ENCODE data around the gene KCNE3. TPM values are rescaled to one million over a fixed set of nuclear protein-coding genes. Genes with fewer than 3 reads are reported as not detected.

KCNE3 gene
- total and polyA plus RNA-seq, 2 of the 13 experiments (the other 11 are each of a cell fraction or from before 2014, with no cell fraction given), result 0.33 to 2.2 TPM

DNA sequence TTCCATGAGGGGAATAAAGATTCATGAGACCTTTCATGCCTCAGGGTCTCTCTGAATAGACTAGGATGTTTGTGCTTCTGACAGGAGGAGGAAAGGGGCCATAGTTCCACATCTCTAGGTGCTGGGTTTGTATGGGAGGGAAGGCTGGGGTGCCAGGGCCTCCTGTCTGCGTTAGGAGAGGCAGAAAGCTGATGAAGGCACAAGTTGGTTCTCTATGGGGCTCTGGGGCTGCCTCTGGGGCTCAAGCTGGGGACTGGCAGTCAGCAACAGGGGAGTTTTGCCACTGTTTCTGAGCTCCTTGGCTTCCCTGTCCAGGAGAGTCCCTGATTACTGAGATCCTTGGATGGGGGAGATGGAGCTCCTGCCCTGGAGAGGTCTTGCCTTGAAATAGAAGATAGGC, 4.1 kb downstream of the KCNE3 start:
- no peak for TF ChIP-seq ARNT (IDR thresholded peaks at IDR 0.05)
- TF ChIP-seq SRSF1 (optimal IDR thresholded peaks at IDR 0.05; ENCODE audit: low read depth, low read length), result no peak
- TF ChIP-seq BRD4 (CRISPR knock-in tag; IDR thresholded peaks at IDR 0.05), result no peak
- TF ChIP-seq REXO4 (CRISPR knock-in tag; IDR thresholded peaks at IDR 0.05; ENCODE audit: borderline replicate concordance), result no peak
- TF ChIP-seq, protein P1, sequence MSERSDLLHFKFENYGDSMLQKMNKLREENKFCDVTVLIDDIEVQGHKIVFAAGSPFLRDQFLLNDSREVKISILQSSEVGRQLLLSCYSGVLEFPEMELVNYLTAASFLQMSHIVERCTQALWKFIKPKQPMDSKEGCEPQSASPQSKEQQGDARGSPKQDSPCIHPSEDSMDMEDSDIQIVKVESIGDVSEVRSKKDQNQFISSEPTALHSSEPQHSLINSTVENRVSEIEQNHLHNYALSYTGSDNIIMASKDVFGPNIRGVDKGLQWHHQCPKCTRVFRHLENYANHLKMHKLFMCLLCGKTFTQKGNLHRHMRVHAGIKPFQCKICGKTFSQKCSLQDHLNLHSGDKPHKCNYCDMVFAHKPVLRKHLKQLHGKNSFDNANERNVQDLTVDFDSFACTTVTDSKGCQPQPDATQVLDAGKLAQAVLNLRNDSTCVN (CRISPR knock-in tag; IDR thresholded peaks at IDR 0.05; ENCODE audit: borderline replicate concordance), result no peak
- TF ChIP-seq PAF1 (CRISPR knock-in tag; IDR thresholded peaks at IDR 0.05), result no peak
- TF ChIP-seq PHF8 (CRISPR knock-in tag; IDR thresholded peaks at IDR 0.05), result no peak
- TF ChIP-seq ZSCAN21 (CRISPR knock-in tag; IDR thresholded peaks at IDR 0.05; ENCODE audit: borderline replicate concordance), result no peak
- no peak for TF ChIP-seq ZNF484 (CRISPR knock-in tag; IDR thresholded peaks at IDR 0.05; ENCODE audit: borderline replicate concordance, low read depth)
- TF ChIP-seq ZNF431 (CRISPR knock-in tag; IDR thresholded peaks at IDR 0.05; ENCODE audit: borderline replicate concordance, low read depth), result no peak
- no peak for TF ChIP-seq ZNF747 (CRISPR knock-in tag; IDR thresholded peaks at IDR 0.05; ENCODE audit: borderline replicate concordance)
- TF ChIP-seq YY1 (IDR thresholded peaks at IDR 0.05; ENCODE audit: insufficient read depth, insufficient replicate concordance, low read depth, low read length), result no peak
- TF ChIP-seq MEF2D (CRISPR knock-in tag; IDR thresholded peaks at IDR 0.05), result no peak
- ChIA-PET CTCF (ENCODE audit: low intra/inter-chr PET ratio, low total read pairs) (no interaction called here), POLR2A (interaction anchor here (4.8 kb wide), 1 partner anchor 30 kb away, joined by 22 read pairs; the partner anchor contains the start of gene LIPT2)
- peaks cover 62% of the 10 kb centered on the region for H3K4me1 ChIP-seq (ENCODE audit: insufficient read depth, low read length)
- no peak overlapping the region for H3K4me2 ChIP-seq (ENCODE audit: low read depth, low read length)
- BruUV-seq (replicated peaks), result no TSS peak
- no peaks in the 10 kb centered on the region for H4K20me1 ChIP-seq (ENCODE audit: insufficient read depth, low read length)
- 80% methylated on average over 1 of the region's 1 CpG for WGBS (ENCODE audit: low lambda C conversion rate)
- in situ Hi-C loops (cut with HindIII; ENCODE audit: extremely low pct_ligation_motif_present, low pct_unique_long_range_greater_than_20kb) (loop anchor here (10.0 kb wide), 1 partner anchor 92 kb away; no protein-coding TSS in a partner anchor), intact Hi-C loops (cut with micrococcal nuclease; ENCODE audit: unreplicated experiment) (no loop called here)
- H3K36me3 ChIP-seq (replicated peaks in 1 of 2; ENCODE audit: control insufficient read depth in 1 of 2, insufficient read depth in 2 of 2, low read length in 2 of 2), result no peaks in the 10 kb centered on the region
- ATAC-seq (no peak), DNase-seq (ENCODE audit: low spot score) (no peak), FAIRE-seq (no peak)
- no peaks in the 10 kb centered on the region for H3K9me3 ChIP-seq (ENCODE audit: low read length)
- no peak overlapping the region for H3K27ac ChIP-seq (ENCODE audit: extremely low read length, insufficient read depth, low read length)
- H3K27me3 ChIP-seq (ENCODE audit: control insufficient read depth in 1 of 2, insufficient read depth in 2 of 2, low read length in 2 of 2), result no peaks in the 10 kb centered on the region
- no peaks in the 10 kb centered on the region for H3K79me2 ChIP-seq (ENCODE audit: insufficient read depth, low read length)
- no peak overlapping the region for H2AFZ ChIP-seq (ENCODE audit: low read length)
- no peak overlapping the region for H3K9ac ChIP-seq (ENCODE audit: insufficient read depth, low read depth, low read length)
- H3K4me3 ChIP-seq (replicated peaks in 1 of 3; ENCODE audit: insufficient read depth in 1 of 3, low read depth in 2 of 3, low read length in 3 of 3), result no peak overlapping the region

Measured in HepG2 (cell line).